Measurements from ENCODE around the gene IRF2BP2. TPM values are rescaled to one million over a fixed set of nuclear protein-coding genes. Genes with fewer than 3 reads are reported as not detected.

Gene IRF2BP2
- total and polyA plus RNA-seq, 10 of the 15 experiments (the other 5 are each of a cell fraction or from before 2014, with no cell fraction given): 7.5 to 114 (median 52.3) TPM

DNA sequence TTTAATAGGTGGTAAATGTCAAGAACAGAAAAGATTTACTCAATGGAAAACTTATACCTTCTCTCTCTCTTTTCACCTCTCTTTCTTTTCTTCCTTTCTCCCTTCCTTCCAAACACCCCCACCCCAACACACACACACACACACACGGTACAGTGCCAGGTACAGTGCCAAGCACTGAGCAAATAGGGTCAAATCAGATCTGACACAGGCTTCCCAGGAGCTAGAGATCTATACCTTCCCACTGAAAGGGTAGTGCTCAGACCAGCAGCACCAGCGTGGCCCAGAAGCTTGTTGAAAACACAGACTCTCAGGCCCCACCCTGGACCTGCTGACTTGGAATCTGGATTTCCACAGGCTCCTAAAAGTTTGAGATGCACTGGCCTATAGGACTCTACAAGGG is 31.9 kb downstream of the IRF2BP2 start:
- no TSS peak for BruUV-seq (replicated peaks)

GRCh38 chr1:234573711-234574299 is 36.2 kb downstream of the IRF2BP2 start:
- Histone ChIP-seq H3K79me2 (ENCODE audit: control insufficient read depth, insufficient read depth, low read length) (no peaks in the 10 kb centered on the region), H3K9ac (ENCODE audit: control insufficient read depth, insufficient read depth, low read length) (no peak overlapping the region), H2AFZ (ENCODE audit: control insufficient read depth, low read depth, low read length) (no peak overlapping the region), H3K36me3 (ENCODE audit: control insufficient read depth in 2 of 2, insufficient read depth in 2 of 2, low read length in 1 of 2) (no peaks in the 10 kb centered on the region), H3K27ac (ENCODE audit: control insufficient read depth, insufficient read depth) (no peak overlapping the region), H3K4me2 (ENCODE audit: control insufficient read depth, insufficient read depth) (no peak overlapping the region), H3K4me3 (no peak overlapping the region), H4K20me1 (ENCODE audit: control insufficient read depth, insufficient read depth) (no peaks in the 10 kb centered on the region), H3K9me3 (replicated peaks; ENCODE audit: control insufficient read depth, insufficient read depth, low read length) (no peaks in the 10 kb centered on the region), H3K27me3 (replicated peaks in 1 of 2; ENCODE audit: control insufficient read depth in 2 of 2, insufficient read depth in 2 of 2, low read length in 1 of 2) (no peaks in the 10 kb centered on the region), H3K4me1 (ENCODE audit: control insufficient read depth, insufficient read depth, low read length) (no peaks in the 10 kb centered on the region; the same call in 1 of the 2 replicates)
- 50% methylated on average over 2 of the region's 2 CpGs for WGBS (ENCODE audit: insufficient coverage, insufficient replicate concordance, low lambda C conversion rate, missing lambda C conversion rate)
- in situ Hi-C loops (cut with MboI) (no loop called here), intact Hi-C loops (cut with micrococcal nuclease; ENCODE audit: unreplicated experiment) (no loop called here)
- POLR2A ChIA-PET: no interaction called here
- BruUV-seq (replicated peaks): no TSS peak
- DNase-seq (ENCODE audit: low read depth, low spot score): no peak
- CTCF ChIA-PET: no interaction called here
- TF ChIP-seq TCF7 (IDR thresholded peaks at IDR 0.05; ENCODE audit: borderline replicate concordance): no peak
- SMC1A ChIA-PET (ENCODE audit: uncharacterized antibody, unreplicated experiment): no interaction called here
- no peak; the same call in 2 of the 3 replicates for ATAC-seq
- RAD21 ChIA-PET (ENCODE audit: unreplicated experiment): no interaction called here
- no peak for FAIRE-seq

More for the DNA sequence above, 31.9 kb downstream of the IRF2BP2 start:
- Histone ChIP-seq H3K4me1 (ENCODE audit: control insufficient read depth, insufficient read depth, low read length) (no peaks in the 10 kb centered on the region), H4K20me1 (ENCODE audit: control insufficient read depth, insufficient read depth) (no peaks in the 10 kb centered on the region), H3K4me3 (no peak overlapping the region), H3K79me2 (ENCODE audit: control insufficient read depth, insufficient read depth, low read length) (no peaks in the 10 kb centered on the region), H3K9ac (ENCODE audit: control insufficient read depth, insufficient read depth, low read length) (no peak overlapping the region), H3K36me3 (ENCODE audit: control insufficient read depth in 2 of 2, insufficient read depth in 2 of 2, low read length in 1 of 2) (no peaks in the 10 kb centered on the region), H2AFZ (ENCODE audit: control insufficient read depth, low read depth, low read length) (no peak overlapping the region), H3K9me3 (replicated peaks; ENCODE audit: control insufficient read depth, insufficient read depth, low read length) (no peaks in the 10 kb centered on the region; the same call in 2 of the 3 replicates), H3K27ac (ENCODE audit: control insufficient read depth, insufficient read depth) (no peak overlapping the region), H3K27me3 (replicated peaks in 1 of 2; ENCODE audit: control insufficient read depth in 2 of 2, insufficient read depth in 2 of 2, low read length in 1 of 2) (no peaks in the 10 kb centered on the region), H3K4me2 (ENCODE audit: control insufficient read depth, insufficient read depth) (no peak overlapping the region)
- SMC1A ChIA-PET (ENCODE audit: uncharacterized antibody, unreplicated experiment): interaction anchor here (0.6 to 1.1 kb wide), 4 partner anchors 10 to 1349 kb away, joined by 3 to 5 read pairs (median 4); no protein-coding TSS in a partner anchor
- intact Hi-C loops (cut with micrococcal nuclease; ENCODE audit: unreplicated experiment): no loop called here
- RAD21 ChIA-PET (ENCODE audit: unreplicated experiment): no interaction called here
- ATAC-seq (no peak), FAIRE-seq (no peak), DNase-seq (ENCODE audit: low read depth, low spot score) (no peak)
- in situ Hi-C loops (cut with MboI): no loop called here
- CTCF ChIA-PET: interaction anchor here (1.3 kb wide), 1 partner anchor 63 kb away, joined by 5 read pairs; no protein-coding TSS in a partner anchor
- TF ChIP-seq HCFC1 (IDR thresholded peaks at IDR 0.05; ENCODE audit: low read length) (no peak), CREM (IDR thresholded peaks at IDR 0.05; ENCODE audit: low read depth) (no peak), CHD1 (IDR thresholded peaks at IDR 0.05; ENCODE audit: low read depth, low read length) (no peak)
- POLR2A ChIA-PET: no interaction called here
- 2% methylated on average over 2 of the region's 2 CpGs for WGBS (ENCODE audit: insufficient coverage, insufficient replicate concordance, low lambda C conversion rate, missing lambda C conversion rate)
